Measurements from ENCODE around the gene FOSB. TPM values are rescaled to one million over a fixed set of nuclear protein-coding genes. Genes with fewer than 3 reads are reported as not detected.

The FOSB gene
- total and polyA plus RNA-seq, 9 of the 15 experiments (the other 6 are each of a cell fraction or from before 2014, with no cell fraction given): 0.11 to 2.7 (median 0.73) TPM

GRCh38 chr19:45442778-45443461 lies 24.9 kb upstream of the FOSB start (continued):
- TF ChIP-seq, protein P1, sequence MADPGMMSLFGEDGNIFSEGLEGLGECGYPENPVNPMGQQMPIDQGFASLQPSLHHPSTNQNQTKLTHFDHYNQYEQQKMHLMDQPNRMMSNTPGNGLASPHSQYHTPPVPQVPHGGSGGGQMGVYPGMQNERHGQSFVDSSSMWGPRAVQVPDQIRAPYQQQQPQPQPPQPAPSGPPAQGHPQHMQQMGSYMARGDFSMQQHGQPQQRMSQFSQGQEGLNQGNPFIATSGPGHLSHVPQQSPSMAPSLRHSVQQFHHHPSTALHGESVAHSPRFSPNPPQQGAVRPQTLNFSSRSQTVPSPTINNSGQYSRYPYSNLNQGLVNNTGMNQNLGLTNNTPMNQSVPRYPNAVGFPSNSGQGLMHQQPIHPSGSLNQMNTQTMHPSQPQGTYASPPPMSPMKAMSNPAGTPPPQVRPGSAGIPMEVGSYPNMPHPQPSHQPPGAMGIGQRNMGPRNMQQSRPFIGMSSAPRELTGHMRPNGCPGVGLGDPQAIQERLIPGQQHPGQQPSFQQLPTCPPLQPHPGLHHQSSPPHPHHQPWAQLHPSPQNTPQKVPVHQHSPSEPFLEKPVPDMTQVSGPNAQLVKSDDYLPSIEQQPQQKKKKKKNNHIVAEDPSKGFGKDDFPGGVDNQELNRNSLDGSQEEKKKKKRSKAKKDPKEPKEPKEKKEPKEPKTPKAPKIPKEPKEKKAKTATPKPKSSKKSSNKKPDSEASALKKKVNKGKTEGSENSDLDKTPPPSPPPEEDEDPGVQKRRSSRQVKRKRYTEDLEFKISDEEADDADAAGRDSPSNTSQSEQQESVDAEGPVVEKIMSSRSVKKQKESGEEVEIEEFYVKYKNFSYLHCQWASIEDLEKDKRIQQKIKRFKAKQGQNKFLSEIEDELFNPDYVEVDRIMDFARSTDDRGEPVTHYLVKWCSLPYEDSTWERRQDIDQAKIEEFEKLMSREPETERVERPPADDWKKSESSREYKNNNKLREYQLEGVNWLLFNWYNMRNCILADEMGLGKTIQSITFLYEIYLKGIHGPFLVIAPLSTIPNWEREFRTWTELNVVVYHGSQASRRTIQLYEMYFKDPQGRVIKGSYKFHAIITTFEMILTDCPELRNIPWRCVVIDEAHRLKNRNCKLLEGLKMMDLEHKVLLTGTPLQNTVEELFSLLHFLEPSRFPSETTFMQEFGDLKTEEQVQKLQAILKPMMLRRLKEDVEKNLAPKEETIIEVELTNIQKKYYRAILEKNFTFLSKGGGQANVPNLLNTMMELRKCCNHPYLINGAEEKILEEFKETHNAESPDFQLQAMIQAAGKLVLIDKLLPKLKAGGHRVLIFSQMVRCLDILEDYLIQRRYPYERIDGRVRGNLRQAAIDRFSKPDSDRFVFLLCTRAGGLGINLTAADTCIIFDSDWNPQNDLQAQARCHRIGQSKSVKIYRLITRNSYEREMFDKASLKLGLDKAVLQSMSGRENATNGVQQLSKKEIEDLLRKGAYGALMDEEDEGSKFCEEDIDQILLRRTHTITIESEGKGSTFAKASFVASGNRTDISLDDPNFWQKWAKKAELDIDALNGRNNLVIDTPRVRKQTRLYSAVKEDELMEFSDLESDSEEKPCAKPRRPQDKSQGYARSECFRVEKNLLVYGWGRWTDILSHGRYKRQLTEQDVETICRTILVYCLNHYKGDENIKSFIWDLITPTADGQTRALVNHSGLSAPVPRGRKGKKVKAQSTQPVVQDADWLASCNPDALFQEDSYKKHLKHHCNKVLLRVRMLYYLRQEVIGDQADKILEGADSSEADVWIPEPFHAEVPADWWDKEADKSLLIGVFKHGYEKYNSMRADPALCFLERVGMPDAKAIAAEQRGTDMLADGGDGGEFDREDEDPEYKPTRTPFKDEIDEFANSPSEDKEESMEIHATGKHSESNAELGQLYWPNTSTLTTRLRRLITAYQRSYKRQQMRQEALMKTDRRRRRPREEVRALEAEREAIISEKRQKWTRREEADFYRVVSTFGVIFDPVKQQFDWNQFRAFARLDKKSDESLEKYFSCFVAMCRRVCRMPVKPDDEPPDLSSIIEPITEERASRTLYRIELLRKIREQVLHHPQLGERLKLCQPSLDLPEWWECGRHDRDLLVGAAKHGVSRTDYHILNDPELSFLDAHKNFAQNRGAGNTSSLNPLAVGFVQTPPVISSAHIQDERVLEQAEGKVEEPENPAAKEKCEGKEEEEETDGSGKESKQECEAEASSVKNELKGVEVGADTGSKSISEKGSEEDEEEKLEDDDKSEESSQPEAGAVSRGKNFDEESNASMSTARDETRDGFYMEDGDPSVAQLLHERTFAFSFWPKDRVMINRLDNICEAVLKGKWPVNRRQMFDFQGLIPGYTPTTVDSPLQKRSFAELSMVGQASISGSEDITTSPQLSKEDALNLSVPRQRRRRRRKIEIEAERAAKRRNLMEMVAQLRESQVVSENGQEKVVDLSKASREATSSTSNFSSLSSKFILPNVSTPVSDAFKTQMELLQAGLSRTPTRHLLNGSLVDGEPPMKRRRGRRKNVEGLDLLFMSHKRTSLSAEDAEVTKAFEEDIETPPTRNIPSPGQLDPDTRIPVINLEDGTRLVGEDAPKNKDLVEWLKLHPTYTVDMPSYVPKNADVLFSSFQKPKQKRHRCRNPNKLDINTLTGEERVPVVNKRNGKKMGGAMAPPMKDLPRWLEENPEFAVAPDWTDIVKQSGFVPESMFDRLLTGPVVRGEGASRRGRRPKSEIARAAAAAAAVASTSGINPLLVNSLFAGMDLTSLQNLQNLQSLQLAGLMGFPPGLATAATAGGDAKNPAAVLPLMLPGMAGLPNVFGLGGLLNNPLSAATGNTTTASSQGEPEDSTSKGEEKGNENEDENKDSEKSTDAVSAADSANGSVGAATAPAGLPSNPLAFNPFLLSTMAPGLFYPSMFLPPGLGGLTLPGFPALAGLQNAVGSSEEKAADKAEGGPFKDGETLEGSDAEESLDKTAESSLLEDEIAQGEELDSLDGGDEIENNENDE (IDR thresholded peaks at IDR 0.05; ENCODE audit: low read depth, low read length): no peak
- TF ChIP-seq ARID3B (CRISPR knock-in tag; IDR thresholded peaks at IDR 0.05; ENCODE audit: borderline replicate concordance) (no peak), ZNF165 (CRISPR knock-in tag; IDR thresholded peaks at IDR 0.05; ENCODE audit: borderline replicate concordance) (no peak), ARID1B (IDR thresholded peaks at IDR 0.05) (peak; percentile 81), RUNX1 (IDR thresholded peaks at IDR 0.05; ENCODE audit: low read depth) (no peak), TBP (optimal IDR thresholded peaks at IDR 0.05; ENCODE audit: low read depth, low read length) (peak; percentile 80), POLR2A (conservative IDR thresholded peaks at IDR 0.05) (peak; percentile 60), ZBTB7A (IDR thresholded peaks at IDR 0.05; ENCODE audit: borderline replicate concordance, control insufficient read depth, low read depth, low read length) (peak; percentile 92), NCOR1 (IDR thresholded peaks at IDR 0.05) (peak; percentile 69)
- TF ChIP-seq, protein P2, sequence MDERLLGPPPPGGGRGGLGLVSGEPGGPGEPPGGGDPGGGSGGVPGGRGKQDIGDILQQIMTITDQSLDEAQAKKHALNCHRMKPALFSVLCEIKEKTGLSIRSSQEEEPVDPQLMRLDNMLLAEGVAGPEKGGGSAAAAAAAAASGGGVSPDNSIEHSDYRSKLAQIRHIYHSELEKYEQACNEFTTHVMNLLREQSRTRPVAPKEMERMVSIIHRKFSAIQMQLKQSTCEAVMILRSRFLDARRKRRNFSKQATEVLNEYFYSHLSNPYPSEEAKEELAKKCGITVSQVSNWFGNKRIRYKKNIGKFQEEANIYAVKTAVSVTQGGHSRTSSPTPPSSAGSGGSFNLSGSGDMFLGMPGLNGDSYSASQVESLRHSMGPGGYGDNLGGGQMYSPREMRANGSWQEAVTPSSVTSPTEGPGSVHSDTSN (CRISPR knock-in tag; IDR thresholded peaks at IDR 0.05; ENCODE audit: low read depth): no peak
- TF ChIP-seq, protein P2 (tag; conservative IDR thresholded peaks at IDR 0.05; ENCODE audit: low read depth): peak; percentile 67
